CD14-positive monocyte (primary cell): ENCODE results near the gene CFAP69. TPM values are rescaled to one million over a fixed set of nuclear protein-coding genes. Genes with fewer than 3 reads are reported as not detected.

Source experiments
- DNase-seq, 3 donors: peaks; one replicate each; pipeline ENCODE4 v3.0.0-alpha.2; 2011 to 2022
- H2AFZ ChIP-seq: 2 replicates; pipeline ENCODE4 v1.6.0; 2012; ENCODE audit warnings: mild to moderate bottlenecking, low read depth, low read length, inconsistent platforms; ENCODE audit not compliant: insufficient read depth, poor library complexity, severe bottlenecking
- H3K27ac ChIP-seq, 2 donors: 1 replicate in 1 of 2; 2 replicates in 1 of 2; pipeline ENCODE4 v1.5.1; 2012 to 2013; ENCODE audit warnings: low read length in 2 of 2, control low read depth in 1 of 2, inconsistent platforms in 1 of 2, low read depth in 1 of 2, mild to moderate bottlenecking in 1 of 2
- H3K27me3 ChIP-seq, 2 donors: one replicate each; pipeline versions ENCODE4 v1.6.0 to v1.6.1; 2011 to 2013; ENCODE audit warnings: low read length in 2 of 2; ENCODE audit not compliant: control insufficient read depth in 2 of 2, insufficient read depth in 2 of 2
- H3K36me3 ChIP-seq, 2 donors: replicated peaks in 1 of 2; 1 replicate in 1 of 2; 2 replicates in 1 of 2; pipeline versions ENCODE4 v1.5.1 to v1.6.1; 2012 to 2013; ENCODE audit warnings: low read length in 2 of 2, control low read depth in 1 of 2, inconsistent platforms in 1 of 2, mild to moderate bottlenecking in 1 of 2; ENCODE audit not compliant: insufficient read depth in 2 of 2, control insufficient read depth in 1 of 2
- H3K4me1 ChIP-seq, 2 donors: 1 replicate in 1 of 2; 2 replicates in 1 of 2; pipeline versions ENCODE4 v1.5.1 to v1.6.1; 2012 to 2013; ENCODE audit warnings: low read length in 2 of 2, control low read depth in 1 of 2, inconsistent platforms in 1 of 2, mild to moderate bottlenecking in 1 of 2, moderate library complexity in 1 of 2; ENCODE audit not compliant: insufficient read depth in 2 of 2, control insufficient read depth in 1 of 2
- H3K4me2 ChIP-seq: replicated peaks from 2 replicates; pipeline ENCODE3; 2012; ENCODE audit warnings: low read length, moderate library complexity, mild to moderate bottlenecking; ENCODE audit not compliant: poor library complexity, severe bottlenecking; ENCODE audit errors: extremely low read depth
- H3K4me3 ChIP-seq, 3 experiments: fragments of 200-600 bp in 1 of 3; sonication (generic) in 1 of 3; replicated peaks in 1 of 3; 1 replicate in 2 of 3; 2 replicates in 1 of 3; pipeline ENCODE4 v1.5.1; 2011 to 2013; ENCODE audit warnings: low read length in 3 of 3, mild to moderate bottlenecking in 3 of 3, control low read depth in 2 of 3, low read depth in 2 of 3, inconsistent platforms in 1 of 3, moderate library complexity in 1 of 3
- H3K79me2 ChIP-seq: 2 replicates; pipeline ENCODE4 v1.6.0; 2012; ENCODE audit warnings: mild to moderate bottlenecking, control low read depth, inconsistent platforms, low read length, moderate library complexity; ENCODE audit not compliant: insufficient read depth
- H3K9ac ChIP-seq: 2 replicates; pipeline ENCODE4 v1.6.0; 2017; ENCODE audit warnings: low read length, mild to moderate bottlenecking; ENCODE audit not compliant: insufficient read depth, poor library complexity, severe bottlenecking
- H3K9me3 ChIP-seq, 2 donors: replicated peaks in 1 of 2; 1 replicate in 1 of 2; 2 replicates in 1 of 2; pipeline versions ENCODE4 v1.5.1 to v1.6.1; 2012 to 2013; ENCODE audit warnings: low read length in 2 of 2, control low read depth in 1 of 2; ENCODE audit not compliant: control insufficient read depth in 1 of 2, insufficient read depth in 1 of 2
- H4K20me1 ChIP-seq: 2 replicates; pipeline ENCODE4 v1.6.0; 2012; ENCODE audit warnings: mild to moderate bottlenecking, low read length, control low read depth, moderate library complexity; ENCODE audit not compliant: insufficient read depth
- H3K27ac Mint-ChIP-seq, 7 donors: one replicate each; pipeline ENCODE4 v1.8.0; 2020; ENCODE audit warnings: mild to moderate bottlenecking in 7 of 7, mixed read lengths in 7 of 7, moderate library complexity in 6 of 7, inconsistent platforms in 2 of 7
- H3K27me3 Mint-ChIP-seq, 3 donors: one replicate each; pipeline ENCODE4 v1.8.0; 2021 to 2022; ENCODE audit warnings: low read depth in 3 of 3, mild to moderate bottlenecking in 3 of 3, mixed read lengths in 3 of 3, moderate library complexity in 3 of 3, inconsistent platforms in 1 of 3
- H3K36me3 Mint-ChIP-seq, 2 donors: one replicate each; pipeline ENCODE4 v1.8.0; 2020; ENCODE audit warnings: mixed read lengths in 2 of 2, inconsistent platforms in 1 of 2, mild to moderate bottlenecking in 1 of 2
- H3K4me1 Mint-ChIP-seq: one replicate; pipeline ENCODE4 v1.8.0; 2020; ENCODE audit warnings: mild to moderate bottlenecking, mixed read lengths
- H3K4me3 Mint-ChIP-seq, 2 donors: one replicate each; pipeline ENCODE4 v1.8.0; 2020; ENCODE audit warnings: mild to moderate bottlenecking in 2 of 2, mixed read lengths in 2 of 2, moderate library complexity in 1 of 2
- H3K9me3 Mint-ChIP-seq, 7 donors: one replicate each; pipeline ENCODE4 v1.8.0; 2020 to 2022; ENCODE audit warnings: mixed read lengths in 7 of 7, mild to moderate bottlenecking in 6 of 7, moderate library complexity in 6 of 7, inconsistent platforms in 2 of 7
- CTCF ChIP-seq: fragments of 200-600 bp; IDR thresholded peaks from one replicate; pipeline ENCODE4 v1.8.0; 2022; ENCODE audit warnings: antibody characterized with exemption, mild to moderate bottlenecking
- WGBS: methylation state at CpG from one replicate; pipeline ENCODE4 v1.1.5; 2013; ENCODE audit warnings: missing lambda C conversion rate; ENCODE audit not compliant: insufficient coverage; 5-methylcytosine and 5-hydroxymethylcytosine counted together
- intact Hi-C, 2 donors: fragments of 100-400 bp; cut with micrococcal nuclease; formaldehyde crosslinking; loops; one replicate each; pipeline versions ENCODE4 v1.15.0 to v1.15.1; 2023
- polyA plus RNA-seq, 3 donors: library from polyadenylated mRNA; depleted of rRNA in 1 of 3; unstranded in 2 of 3; stranded (reverse) in 1 of 3; fragments of 300-500 nt in 2 of 3; fragments of >200 nt in 1 of 3; fragmentation: Illumina TruSeq in 2 of 3; gene quantifications; 1 replicate in 2 of 3; 2 replicates in 1 of 3; pipeline ENCODE4 v1.2.3, GENCODE V29; 2012 to 2021

The CFAP69 gene
- polyA plus RNA-seq, 3 donors, result not detected

- WGBS, result 90% methylated on average over 2 of the region's 5 CpGs
- H4K20me1 ChIP-seq, result no peaks in the 10 kb centered on the region
- intact Hi-C loops, result no loop called here
Measured at GRCh38 chr7:90232430-90232829, 12.5 kb upstream of the CFAP69 start.

DNA sequence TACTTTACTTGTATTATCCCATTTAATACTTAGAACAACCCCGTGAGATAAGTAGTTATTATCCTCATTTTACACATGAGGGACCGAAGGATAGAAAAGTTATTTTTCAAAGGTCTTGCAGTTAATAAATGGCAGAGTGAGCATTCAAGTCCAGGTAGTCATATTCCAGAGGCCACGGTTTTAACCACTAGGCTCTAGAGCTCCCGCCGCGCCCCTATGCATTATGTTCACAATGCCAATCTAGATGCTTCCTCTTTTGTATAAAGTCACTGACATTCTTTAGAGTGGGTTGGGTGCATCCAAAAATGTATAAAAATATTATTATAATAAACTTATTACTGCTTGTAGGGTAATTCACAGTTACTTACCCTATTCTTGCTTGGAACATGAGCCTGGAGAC, 11.4 kb upstream of the CFAP69 start:
- Histone ChIP-seq H3K4me1 (no peaks in the 10 kb centered on the region), H3K9me3 (no peaks in the 10 kb centered on the region), H3K79me2 (no peaks in the 10 kb centered on the region), H3K9ac (no peak overlapping the region), H3K27ac (no peak overlapping the region), H3K4me2 (no peak overlapping the region), H2AFZ (no peak overlapping the region), H3K36me3 (no peaks in the 10 kb centered on the region), H3K4me3 (no peak overlapping the region), H3K27me3 (no peaks in the 10 kb centered on the region), H4K20me1 (no peaks in the 10 kb centered on the region)
- no peak overlapping the region for H3K4me3 Mint-ChIP-seq
- no peak overlapping the region for H3K27ac Mint-ChIP-seq
- DNase-seq, result no peak
- intact Hi-C loops, result no loop called here
- WGBS, result 100% methylated on average over 1 of the region's 6 CpGs
- H3K4me1 Mint-ChIP-seq, result no peaks in the 10 kb centered on the region
- peaks cover 4 to 9% (median 5%) of the 10 kb centered on the region in 3 donors for H3K27me3 Mint-ChIP-seq
- H3K9me3 Mint-ChIP-seq, result no peaks in the 10 kb centered on the region
- TF ChIP-seq CTCF, result no peak
- H3K36me3 Mint-ChIP-seq, result no peaks in the 10 kb centered on the region

More at GRCh38 chr7:90232430-90232829, 12.5 kb upstream of the CFAP69 start:
- Histone ChIP-seq H3K4me1 (no peaks in the 10 kb centered on the region), H3K9ac (no peak overlapping the region), H3K36me3 (no peaks in the 10 kb centered on the region), H3K27me3 (no peaks in the 10 kb centered on the region), H2AFZ (no peak overlapping the region), H3K27ac (no peak overlapping the region), H3K4me2 (no peak overlapping the region), H3K4me3 (no peak overlapping the region), H3K79me2 (no peaks in the 10 kb centered on the region), H3K9me3 (no peaks in the 10 kb centered on the region)
- Mint-ChIP-seq H3K27me3 (peaks cover 4 to 10% (median 5%) of the 10 kb centered on the region in 3 donors), H3K4me3 (no peak overlapping the region), H3K36me3 (no peaks in the 10 kb centered on the region), H3K27ac (no peak overlapping the region), H3K9me3 (no peaks in the 10 kb centered on the region), H3K4me1 (no peaks in the 10 kb centered on the region)
- no peak for TF ChIP-seq CTCF
- DNase-seq, result no peak
